IPS DF 6.9 (cell line): ENCODE measurements around the gene OTUD5.

Source experiments
- DNase-seq: peaks from one replicate; pipeline ENCODE4 v3.0.0-alpha.2; 2013; ENCODE audit warnings: low read depth, low spot score
- H3K27ac ChIP-seq: one replicate; pipeline ENCODE4 v1.5.1; 2013; ENCODE audit warnings: low read length, control low read depth
- H3K27me3 ChIP-seq: 2 replicates; pipeline ENCODE4 v1.6.1; 2013; ENCODE audit warnings: mild to moderate bottlenecking, low read length; ENCODE audit not compliant: control insufficient read depth, insufficient read depth
- H3K36me3 ChIP-seq: 2 replicates; pipeline ENCODE4 v1.6.1; 2013; ENCODE audit warnings: low read length; ENCODE audit not compliant: control insufficient read depth, insufficient read depth
- H3K4me1 ChIP-seq: 2 replicates; pipeline ENCODE4 v1.6.1; 2013; ENCODE audit warnings: low read length; ENCODE audit not compliant: control insufficient read depth, insufficient read depth
- H3K4me3 ChIP-seq: 2 replicates; pipeline ENCODE4 v1.5.1; 2013; ENCODE audit warnings: mild to moderate bottlenecking, low read length
- H3K9me3 ChIP-seq: 2 replicates; pipeline ENCODE4 v1.6.1; 2013; ENCODE audit warnings: low read length, inconsistent platforms; ENCODE audit not compliant: control insufficient read depth, insufficient read depth
- WGBS: extraction: QIAGEN DNeasy Blood & Tissue Kit; methylation state at CpG from one replicate; pipeline ENCODE4 v1.1.7; 2013; ENCODE audit warnings: mixed read lengths, missing lambda C conversion rate; ENCODE audit not compliant: insufficient read length, insufficient coverage; 5-methylcytosine and 5-hydroxymethylcytosine counted together

OTUD5 gene

DNA sequence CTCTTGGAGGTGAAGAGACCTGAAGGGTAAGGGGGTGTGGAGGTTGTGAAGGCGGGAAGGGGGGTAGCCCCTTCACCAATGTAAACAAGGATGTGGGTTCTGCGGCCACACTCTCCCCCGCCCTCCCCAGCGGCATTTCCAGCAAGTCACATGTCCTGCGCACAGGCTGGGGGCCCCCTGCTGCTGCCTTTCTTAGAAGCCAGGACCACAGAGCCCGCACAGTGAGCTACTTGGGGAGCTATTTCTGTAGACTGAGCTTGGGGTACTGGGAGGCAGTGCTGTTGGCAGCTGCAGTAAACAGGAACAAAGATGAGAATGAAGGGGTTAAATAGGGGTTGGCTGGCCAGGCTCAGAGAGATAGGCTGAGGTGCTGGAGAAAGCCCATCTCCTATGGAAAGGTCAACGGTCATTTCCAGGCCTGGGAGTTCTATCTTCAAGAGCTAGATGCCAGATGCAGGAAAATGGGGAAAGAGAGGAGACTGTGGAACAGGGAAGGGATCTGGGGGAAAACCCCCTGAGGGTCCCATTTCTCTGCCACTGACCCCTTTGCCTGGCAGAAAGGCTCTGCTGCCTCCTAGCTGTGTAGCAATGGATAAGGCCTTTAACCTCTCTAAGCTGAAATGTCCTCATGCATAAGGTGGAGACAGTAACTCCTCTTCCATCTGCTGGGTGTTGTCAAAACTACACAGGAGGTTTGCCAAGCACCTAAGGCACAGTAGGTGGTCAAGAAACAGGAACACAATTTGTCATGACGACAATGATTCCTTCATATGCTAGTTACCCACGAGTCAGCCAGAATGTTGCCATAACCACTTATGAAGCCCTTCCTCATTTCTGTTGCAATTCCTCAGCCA lies 20.1 kb downstream of the OTUD5 start:
- no peak for DNase-seq
- no peak overlapping the region for H3K4me3 ChIP-seq
- H3K4me1 ChIP-seq = peaks cover 4% of the 10 kb centered on the region; the same call in 1 of the 2 replicates
- H3K9me3 ChIP-seq = no peaks in the 10 kb centered on the region
- no peak overlapping the region for H3K27ac ChIP-seq
- WGBS = no CpG with 5 or more reads among the region's 9 CpGs
- no peaks in the 10 kb centered on the region for H3K27me3 ChIP-seq
- H3K36me3 ChIP-seq = peaks cover 7% of the 10 kb centered on the region; the same call in 1 of the 2 replicates

GRCh38 chrX:48936429-48937053 lies 20.9 kb downstream of the OTUD5 start:
- Histone ChIP-seq H3K4me1 (peaks cover 4% of the 10 kb centered on the region; the same call in 1 of the 2 replicates), H3K4me3 (no peak overlapping the region), H3K36me3 (peaks cover 7% of the 10 kb centered on the region; the same call in 1 of the 2 replicates), H3K9me3 (no peaks in the 10 kb centered on the region), H3K27me3 (no peaks in the 10 kb centered on the region), H3K27ac (no peak overlapping the region)
- no CpG with 5 or more reads among the region's 8 CpGs for WGBS
- no peak for DNase-seq

- H3K27ac ChIP-seq = no peak overlapping the region
- peaks cover 4% of the 10 kb centered on the region; the same call in 1 of the 2 replicates for H3K4me1 ChIP-seq
- WGBS = no CpG with 5 or more reads among the region's 1 CpG
- H3K4me3 ChIP-seq = no peak overlapping the region
- no peak for DNase-seq
- no peaks in the 10 kb centered on the region for H3K27me3 ChIP-seq
- peaks cover 5% of the 10 kb centered on the region; the same call in 1 of the 2 replicates for H3K36me3 ChIP-seq
- H3K9me3 ChIP-seq = no peaks in the 10 kb centered on the region
These were observed 22.1 kb downstream of the OTUD5 start for GRCh38 chrX:48935301-48935670.

- Histone ChIP-seq H3K4me1 (peaks cover 4% of the 10 kb centered on the region; the same call in 1 of the 2 replicates), H3K4me3 (no peak overlapping the region), H3K27me3 (no peaks in the 10 kb centered on the region), H3K9me3 (no peaks in the 10 kb centered on the region), H3K36me3 (peaks cover 5% of the 10 kb centered on the region; the same call in 1 of the 2 replicates), H3K27ac (no peak overlapping the region)
- no CpG with 5 or more reads among the region's 7 CpGs for WGBS
- no peak for DNase-seq
These were observed 22.7 kb downstream of the OTUD5 start for GRCh38 chrX:48934581-48935300.

DNA sequence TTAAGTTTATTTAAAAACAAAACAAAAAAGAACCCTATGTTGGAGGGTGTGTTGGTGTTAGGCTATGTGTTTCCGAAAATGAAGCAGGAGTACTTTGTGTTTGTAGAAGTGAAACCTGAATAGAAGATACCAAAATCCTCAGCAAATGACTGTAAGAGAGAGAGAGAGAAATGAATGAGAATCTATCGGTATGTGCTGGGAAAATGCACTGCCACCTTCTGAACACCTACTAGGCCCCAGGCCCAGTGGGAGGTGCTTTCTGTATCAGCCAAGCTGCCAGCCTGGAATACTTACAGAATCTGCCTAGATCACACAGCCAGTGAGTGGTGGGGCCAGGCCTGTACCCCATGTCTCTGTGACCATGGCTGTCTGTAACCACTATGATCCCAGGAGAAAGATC lies 23.6 kb downstream of the OTUD5 start:
- Histone ChIP-seq H3K9me3 (no peaks in the 10 kb centered on the region), H3K4me3 (no peak overlapping the region), H3K4me1 (peaks cover 4% of the 10 kb centered on the region; the same call in 1 of the 2 replicates), H3K27me3 (no peaks in the 10 kb centered on the region), H3K27ac (no peak overlapping the region), H3K36me3 (peaks cover 5% of the 10 kb centered on the region; the same call in 1 of the 2 replicates)
- no CpG with 5 or more reads among the region's 2 CpGs for WGBS
- no peak for DNase-seq

GRCh38 chrX:48927736-48928382 lies 29.5 kb downstream of the OTUD5 start:
- Histone ChIP-seq H3K4me3 (no peak overlapping the region), H3K9me3 (no peaks in the 10 kb centered on the region), H3K27ac (peak overlapping the region; percentile 83), H3K36me3 (peaks cover 5% of the 10 kb centered on the region; the same call in 1 of the 2 replicates), H3K27me3 (no peaks in the 10 kb centered on the region), H3K4me1 (peaks cover 2% of the 10 kb centered on the region; the same call in 1 of the 2 replicates)
- no CpG with 5 or more reads among the region's 2 CpGs for WGBS
- DNase-seq = no peak

DNA sequence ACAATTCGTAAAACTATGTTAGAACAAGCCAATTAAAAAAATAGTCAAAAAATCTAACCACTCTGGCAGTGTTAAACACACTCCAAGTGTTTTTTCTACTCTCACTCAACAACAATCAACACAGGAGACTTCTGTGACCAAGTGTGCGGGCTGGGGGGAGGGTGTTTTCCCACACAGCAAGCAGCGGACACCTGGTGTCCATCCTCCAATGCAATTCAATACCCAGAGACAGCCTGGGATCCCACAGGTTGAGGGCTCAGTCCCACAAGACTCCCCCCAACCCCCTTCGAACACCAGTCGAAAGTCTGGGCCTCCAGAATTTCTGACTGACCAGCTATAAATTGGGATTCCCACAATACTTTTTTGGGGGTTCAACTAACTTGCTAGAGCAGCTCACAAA lies 30.3 kb downstream of the OTUD5 start:
- DNase-seq = no peak
- no peak overlapping the region for H3K4me3 ChIP-seq
- no peak overlapping the region for H3K27ac ChIP-seq

GRCh38 chrX:48924270-48924669 lies 33.1 kb downstream of the OTUD5 start:
- WGBS = no CpG with 5 or more reads among the region's 5 CpGs
- Histone ChIP-seq H3K9me3 (no peaks in the 10 kb centered on the region), H3K4me1 (peaks cover 6% of the 10 kb centered on the region; the same call in 1 of the 2 replicates), H3K4me3 (no peak overlapping the region), H3K27ac (no peak overlapping the region), H3K27me3 (no peaks in the 10 kb centered on the region), H3K36me3 (peaks cover 5% of the 10 kb centered on the region; the same call in 1 of the 2 replicates)
- no peak for DNase-seq

More for the DNA sequence above, 30.3 kb downstream of the OTUD5 start:
- H3K4me1 ChIP-seq = peaks cover 2% of the 10 kb centered on the region; the same call in 1 of the 2 replicates
- H3K27me3 ChIP-seq = no peaks in the 10 kb centered on the region
- peaks cover 5% of the 10 kb centered on the region; the same call in 1 of the 2 replicates for H3K36me3 ChIP-seq
- H3K9me3 ChIP-seq = no peaks in the 10 kb centered on the region
- WGBS = no CpG with 5 or more reads among the region's 5 CpGs

- Histone ChIP-seq H3K27ac (no peak overlapping the region), H3K36me3 (peaks cover 5% of the 10 kb centered on the region; the same call in 1 of the 2 replicates), H3K27me3 (no peaks in the 10 kb centered on the region), H3K4me3 (no peak overlapping the region), H3K9me3 (no peaks in the 10 kb centered on the region), H3K4me1 (peaks cover 6% of the 10 kb centered on the region; the same call in 1 of the 2 replicates)
- WGBS = no CpG with 5 or more reads among the region's 13 CpGs
- DNase-seq = no peak
These were observed 33.6 kb downstream of the OTUD5 start for GRCh38 chrX:48923771-48924170.
